HG03460 (cell line): Measurements from ENCODE around the gene CCER1.

Experiments used
- ATAC-seq: cut with Tn5 transposase; IDR thresholded peaks from one replicate; pipeline ENCODE4 v1.9.1; 2021; ENCODE audit not compliant: unreplicated experiment

Gene CCER1

DNA sequence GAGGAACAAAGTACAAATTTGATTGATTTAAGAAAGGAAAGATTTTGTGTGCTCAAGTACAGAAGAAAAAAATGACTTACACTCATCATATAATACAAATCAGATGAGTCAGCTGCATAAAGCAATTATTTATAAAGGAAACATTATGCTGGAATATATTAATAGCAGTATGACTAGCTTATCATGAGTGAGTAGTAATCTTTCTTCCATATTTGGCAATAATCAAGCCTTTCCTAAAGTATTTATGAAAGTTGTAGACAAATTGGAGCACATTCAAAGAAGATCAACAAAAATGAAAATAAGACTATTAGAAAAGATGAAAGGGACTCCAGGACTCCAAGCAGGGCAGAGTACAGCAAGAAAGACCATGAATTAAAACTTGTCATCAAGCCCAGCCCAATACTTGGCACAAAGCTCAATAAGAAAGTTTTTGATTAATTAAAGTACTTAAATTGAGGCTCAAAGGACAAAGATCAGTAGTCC is 32.8 kb downstream of the CCER1 start:
- no peak for ATAC-seq

DNA sequence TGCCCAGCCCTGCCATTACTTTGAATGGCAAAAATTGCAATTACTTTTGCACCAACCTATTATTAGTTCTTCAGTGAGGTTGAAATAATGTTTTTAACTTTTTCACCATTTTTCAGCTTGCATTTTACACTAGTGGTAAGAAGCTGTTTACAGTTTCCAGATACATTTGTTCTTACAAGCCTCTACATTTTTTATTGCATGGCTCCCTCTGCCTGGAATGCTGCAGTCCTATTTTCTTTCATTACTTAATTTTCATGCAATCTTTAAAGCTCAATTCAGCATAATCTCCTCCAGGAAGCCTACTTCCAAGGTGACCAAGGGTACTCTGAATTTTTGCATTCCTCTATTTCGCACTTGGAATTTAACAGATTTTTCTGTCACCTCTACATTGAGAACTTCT is 33.4 kb downstream of the CCER1 start:
- ATAC-seq: no peak

DNA sequence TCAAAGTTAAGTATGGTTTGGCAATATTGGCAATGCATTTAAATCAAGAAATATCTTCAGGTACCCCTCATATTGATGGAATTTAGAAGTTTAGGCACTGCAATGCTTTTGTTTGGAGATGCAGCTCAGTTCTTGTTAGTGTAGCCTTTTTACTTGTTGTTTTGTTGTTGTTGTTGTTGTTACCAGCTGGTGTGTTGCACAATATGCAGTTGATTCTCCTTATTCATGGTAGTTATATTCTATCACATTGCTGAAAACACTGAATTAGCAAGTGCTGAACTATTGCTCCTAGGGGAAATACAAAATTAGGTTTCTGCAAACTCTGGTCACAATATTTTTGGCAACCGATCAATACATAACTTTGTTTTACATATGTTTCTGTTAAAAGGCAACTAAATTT is 34.8 kb downstream of the CCER1 start:
- ATAC-seq: no peak

DNA sequence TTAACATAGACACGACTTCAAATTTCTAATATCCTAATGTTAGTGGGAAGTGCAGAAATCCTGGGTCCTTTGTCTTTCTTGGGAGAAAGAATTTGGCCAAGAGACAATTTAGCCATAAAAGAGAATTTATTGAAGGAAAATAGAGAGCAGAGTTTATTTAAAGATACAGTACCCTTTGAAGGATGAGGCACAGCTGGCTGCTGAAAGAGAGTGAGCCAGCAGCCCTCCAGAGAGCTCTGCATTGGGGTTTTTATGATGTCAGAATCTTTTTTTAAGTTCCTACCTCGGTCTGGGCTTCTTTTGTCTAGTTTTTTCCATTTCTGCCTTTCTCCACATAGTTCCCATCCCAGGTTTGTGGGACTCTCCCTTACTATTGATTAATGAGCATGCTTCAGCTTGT is 37.5 kb downstream of the CCER1 start:
- no peak for ATAC-seq

DNA sequence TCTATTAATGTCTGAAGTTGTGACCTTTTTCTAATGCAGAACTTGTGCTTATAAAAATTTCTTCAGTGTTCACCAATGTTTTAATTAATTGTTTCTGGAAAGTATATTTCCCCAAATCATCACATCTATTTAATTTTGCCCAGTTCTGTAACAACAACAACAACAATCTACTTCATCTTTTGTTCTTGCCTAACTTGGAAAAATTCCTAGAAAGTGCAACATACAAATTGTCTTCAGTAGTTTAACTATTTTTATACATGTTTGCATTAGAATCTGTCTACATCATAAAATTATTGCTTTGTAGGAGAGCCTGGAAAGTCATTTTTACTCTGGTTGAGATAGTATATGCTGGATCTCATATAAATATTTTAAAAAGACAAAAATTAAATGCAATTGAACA is 38.5 kb downstream of the CCER1 start:
- no peak for ATAC-seq

DNA sequence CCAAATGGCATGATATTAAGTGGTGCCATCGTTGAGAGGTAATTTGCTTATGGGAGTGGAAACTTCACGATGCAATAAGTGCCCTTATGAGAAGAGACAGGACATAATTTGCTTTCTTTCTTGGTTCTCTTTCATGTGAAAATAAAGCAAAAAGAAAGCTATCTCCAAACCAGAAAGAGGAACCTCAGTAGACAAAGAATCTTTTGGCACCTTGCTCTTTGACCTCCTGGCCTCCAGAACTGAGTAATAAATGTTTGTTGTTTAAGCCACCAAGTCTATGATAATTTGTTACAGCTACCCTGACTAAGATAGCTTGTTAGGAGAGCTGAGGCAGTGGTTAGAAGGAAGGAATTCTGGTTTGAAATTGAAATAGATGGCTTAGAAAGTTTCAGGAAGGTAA is 39.6 kb downstream of the CCER1 start:
- ATAC-seq: no peak

DNA sequence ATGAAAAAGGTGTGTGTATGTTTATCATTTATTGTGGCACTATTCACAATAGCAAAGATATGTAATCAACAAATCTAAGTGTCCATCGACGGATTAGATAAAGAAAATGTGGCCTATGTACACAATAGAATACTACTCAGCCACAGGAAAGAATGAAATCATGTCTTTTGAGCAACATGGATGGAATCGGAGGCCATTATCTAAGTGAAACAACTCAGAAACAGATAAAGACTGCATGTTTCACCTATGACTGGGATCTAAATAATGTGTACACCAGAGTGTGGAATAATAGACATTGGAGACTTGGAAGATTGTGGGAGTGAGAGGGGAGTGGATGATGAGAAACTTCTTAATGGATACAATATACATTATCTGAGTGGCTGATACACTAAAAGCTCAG is 44.0 kb downstream of the CCER1 start:
- no peak for ATAC-seq

DNA sequence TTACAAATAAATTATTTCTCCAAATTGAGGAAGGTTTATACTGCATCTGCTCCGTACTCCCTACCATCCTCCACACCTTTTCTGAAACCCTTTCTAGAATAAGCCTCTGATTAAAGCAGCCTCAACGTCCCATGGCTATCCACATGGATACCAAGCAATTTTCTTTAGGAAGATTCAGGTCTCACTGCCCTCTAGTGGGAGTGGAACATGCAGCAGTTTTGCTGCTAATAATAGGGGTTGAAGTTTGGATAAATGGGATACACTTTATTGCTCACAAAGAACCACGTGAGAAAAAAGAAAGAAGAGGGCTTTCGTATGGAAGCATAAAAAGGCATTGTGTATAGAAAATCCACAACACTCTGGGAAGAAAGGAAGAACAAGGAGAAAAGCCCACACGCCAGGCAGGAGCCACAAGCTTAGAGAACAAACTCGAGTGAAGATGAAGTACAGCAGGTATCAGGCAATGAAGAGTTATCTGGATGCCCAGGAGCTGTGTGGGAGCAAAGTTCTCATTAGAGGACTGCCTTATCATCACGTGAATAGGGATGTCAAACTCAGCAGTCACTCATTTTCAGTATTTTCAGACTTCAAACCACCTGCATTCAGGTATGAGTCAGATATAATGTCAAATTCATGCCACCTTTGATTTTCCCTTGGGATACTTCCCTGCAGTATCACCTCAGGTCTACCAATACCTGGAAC is 45.8 kb downstream of the CCER1 start:
- ATAC-seq: no peak

DNA sequence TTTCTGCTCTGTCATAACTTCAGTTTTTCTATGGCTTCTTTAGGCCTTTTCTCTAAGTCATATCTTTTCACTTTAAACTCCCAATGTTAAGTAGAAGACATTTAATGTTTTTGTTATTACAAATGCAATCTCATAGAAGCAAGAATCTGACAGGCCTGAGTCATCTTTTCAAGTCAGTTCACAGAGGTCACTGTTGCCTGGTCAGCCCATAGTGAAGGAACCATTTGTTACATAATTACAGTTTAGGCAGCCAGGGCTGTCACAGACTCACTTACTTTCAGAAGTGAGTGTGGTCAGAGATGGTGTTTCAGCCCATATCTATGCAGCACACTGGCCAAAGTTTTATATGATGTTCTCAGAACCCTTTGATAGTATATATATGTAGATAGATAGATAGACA is 46.5 kb downstream of the CCER1 start:
- ATAC-seq: no peak

DNA sequence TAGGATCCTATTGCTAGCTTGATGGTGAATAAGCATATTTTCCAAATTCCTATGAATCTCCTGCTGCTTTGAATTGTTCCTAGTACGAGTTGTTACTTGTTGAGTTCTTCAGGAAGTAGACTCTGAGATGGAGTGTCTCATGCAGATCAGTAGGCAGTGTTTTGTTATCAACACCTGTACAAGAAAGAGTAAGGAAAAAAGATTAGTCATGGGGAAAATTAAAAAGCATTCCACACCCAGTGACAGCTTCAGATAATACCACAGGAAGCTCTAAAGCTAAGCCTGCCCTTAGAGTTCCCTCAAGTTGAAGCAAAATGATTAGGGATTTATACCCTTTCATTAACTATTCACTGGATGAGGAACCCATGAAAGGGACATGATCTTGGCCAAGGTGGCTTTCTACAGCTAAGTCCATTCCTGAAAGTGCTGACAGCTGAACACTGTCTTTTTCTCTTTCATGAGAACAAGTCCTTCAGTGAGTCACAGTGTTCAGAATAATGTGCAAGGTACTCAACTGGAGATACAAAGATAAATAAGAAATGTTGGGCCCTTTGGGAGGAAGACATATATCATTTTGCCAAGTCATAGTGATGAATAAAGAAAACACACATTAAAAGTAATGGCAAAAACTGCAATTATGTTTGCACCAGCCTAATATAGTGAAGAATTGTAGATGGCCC is 49.1 kb downstream of the CCER1 start:
- no peak for ATAC-seq

DNA sequence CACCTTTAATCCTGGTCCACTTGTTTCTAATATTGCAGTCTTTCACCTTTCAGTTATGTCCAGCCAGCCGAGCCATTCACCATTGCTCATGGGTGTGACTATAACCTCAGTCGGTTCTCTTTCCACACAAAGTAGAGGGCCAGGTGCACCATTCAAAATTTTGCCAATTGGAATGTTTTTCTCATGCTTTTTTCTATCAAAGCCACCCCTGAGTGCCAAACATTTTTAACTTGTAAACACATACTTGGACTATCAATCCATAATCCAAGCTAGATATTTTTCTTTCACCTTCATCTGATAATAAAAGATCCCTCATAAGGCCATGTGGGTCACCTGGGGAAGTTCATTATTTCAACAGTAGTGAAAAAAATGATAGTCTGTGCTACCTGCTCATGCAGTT is 52.4 kb downstream of the CCER1 start:
- ATAC-seq: no peak
